Neuronal stem cell (in vitro differentiated cells): Measurements from ENCODE around the gene CXCR5.

Source experiments
- DNase-seq: peaks from one replicate; pipeline ENCODE4 v3.0.0-alpha.2; 2013; ENCODE audit warnings: low spot score
- H2AFZ ChIP-seq: one replicate; pipeline ENCODE4 v1.6.1; 2013; ENCODE audit warnings: mild to moderate bottlenecking, low read length, inconsistent platforms
- H2AK5ac ChIP-seq: 2 replicates; pipeline ENCODE4 v1.6.1; 2013; ENCODE audit warnings: low read depth, mild to moderate bottlenecking, inconsistent platforms, low read length, moderate library complexity, mixed read lengths
- H2BK120ac ChIP-seq: 2 replicates; pipeline ENCODE4 v1.6.1; 2013; ENCODE audit warnings: low read depth, mild to moderate bottlenecking, inconsistent platforms, low read length, moderate library complexity, mixed read lengths
- H2BK12ac ChIP-seq: one replicate; pipeline ENCODE4 v1.6.1; 2013; ENCODE audit warnings: low read length, inconsistent platforms
- H2BK15ac ChIP-seq: 2 replicates; pipeline ENCODE4 v1.6.1; 2013; ENCODE audit warnings: mild to moderate bottlenecking, low read length, inconsistent platforms, mixed read lengths
- H2BK5ac ChIP-seq: one replicate; pipeline ENCODE4 v1.6.1; 2013; ENCODE audit warnings: inconsistent platforms, mild to moderate bottlenecking, low read length, moderate library complexity
- H3K14ac ChIP-seq: one replicate; pipeline ENCODE4 v1.6.1; 2013; ENCODE audit warnings: low read length, inconsistent platforms
- H3K18ac ChIP-seq: 2 replicates; pipeline ENCODE4 v1.6.1; 2013; ENCODE audit warnings: low read length, inconsistent platforms
- H3K23ac ChIP-seq: 2 replicates; pipeline ENCODE4 v1.6.1; 2013; ENCODE audit warnings: low read depth, mild to moderate bottlenecking, mixed read lengths, low read length, inconsistent platforms; ENCODE audit not compliant: poor library complexity
- H3K27ac ChIP-seq: replicated peaks from 3 replicates; pipeline ENCODE4 v1.5.1; 2013; ENCODE audit warnings: low read length, inconsistent platforms
- H3K27me3 ChIP-seq, 3 experiments: 2 replicates each; pipeline ENCODE4 v1.6.1; 2013; ENCODE audit warnings: low read length in 3 of 3, mild to moderate bottlenecking in 2 of 3, inconsistent platforms in 1 of 3, low read depth in 1 of 3, mixed read lengths in 1 of 3, moderate library complexity in 1 of 3; ENCODE audit not compliant: control insufficient read depth in 3 of 3, insufficient read depth in 3 of 3
- H3K36me3 ChIP-seq, 2 donors: replicated peaks in 1 of 2; 2 replicates each; pipeline ENCODE4 v1.6.1; 2013; ENCODE audit warnings: low read length in 2 of 2; ENCODE audit not compliant: control insufficient read depth in 2 of 2, insufficient read depth in 2 of 2
- H3K4ac ChIP-seq: 2 replicates; pipeline ENCODE4 v1.6.1; 2013; ENCODE audit warnings: inconsistent platforms, mild to moderate bottlenecking, low read length, moderate library complexity
- H3K4me1 ChIP-seq, 2 donors: 1 replicate in 1 of 2; 2 replicates in 1 of 2; pipeline ENCODE4 v1.6.1; 2013; ENCODE audit warnings: low read length in 2 of 2, low read depth in 1 of 2; ENCODE audit not compliant: control insufficient read depth in 2 of 2, insufficient read depth in 1 of 2
- H3K4me2 ChIP-seq: one replicate; pipeline ENCODE4 v1.6.1; 2013; ENCODE audit warnings: mild to moderate bottlenecking, low read length, inconsistent platforms; ENCODE audit not compliant: insufficient read depth, poor library complexity, severe bottlenecking
- H3K4me3 ChIP-seq, 2 donors: 2 replicates each; pipeline ENCODE4 v1.5.1; 2013; ENCODE audit warnings: low read length in 2 of 2, mild to moderate bottlenecking in 2 of 2, inconsistent platforms in 1 of 2, moderate library complexity in 1 of 2
- H3K79me1 ChIP-seq: one replicate; pipeline ENCODE4 v1.6.1; 2013; ENCODE audit warnings: low read depth, mild to moderate bottlenecking, inconsistent platforms, low read length, moderate library complexity
- H3K9ac ChIP-seq: one replicate; pipeline ENCODE4 v1.6.1; 2013; ENCODE audit warnings: mild to moderate bottlenecking, low read depth, low read length, inconsistent platforms; ENCODE audit not compliant: poor library complexity
- H3K9me3 ChIP-seq, 2 donors: replicated peaks in 1 of 2; 2 replicates each; pipeline versions ENCODE3 to v1.6.1; 2013; ENCODE audit warnings: low read length in 2 of 2, mild to moderate bottlenecking in 2 of 2, inconsistent platforms in 1 of 2, low read depth in 1 of 2, mixed read lengths in 1 of 2, moderate library complexity in 1 of 2; ENCODE audit not compliant: control insufficient read depth in 2 of 2, insufficient read depth in 1 of 2
- H4K8ac ChIP-seq: one replicate; pipeline ENCODE4 v1.6.1; 2013; ENCODE audit warnings: low read depth, mild to moderate bottlenecking, inconsistent platforms, low read length, moderate library complexity
- H4K91ac ChIP-seq: one replicate; pipeline ENCODE4 v1.6.1; 2013; ENCODE audit warnings: low read length, low read depth, mild to moderate bottlenecking, inconsistent platforms; ENCODE audit not compliant: poor library complexity
- WGBS, 2 donors: extraction: QIAGEN DNeasy Blood & Tissue Kit; methylation state at CpG; one replicate each; pipeline ENCODE4 v1.1.7; 2013; ENCODE audit warnings: missing lambda C conversion rate in 2 of 2, mixed read lengths in 1 of 2; ENCODE audit not compliant: insufficient read length in 2 of 2, insufficient replicate concordance in 1 of 2; ENCODE audit errors: extremely low coverage in 2 of 2; 5-methylcytosine and 5-hydroxymethylcytosine counted together

The CXCR5 gene

DNA sequence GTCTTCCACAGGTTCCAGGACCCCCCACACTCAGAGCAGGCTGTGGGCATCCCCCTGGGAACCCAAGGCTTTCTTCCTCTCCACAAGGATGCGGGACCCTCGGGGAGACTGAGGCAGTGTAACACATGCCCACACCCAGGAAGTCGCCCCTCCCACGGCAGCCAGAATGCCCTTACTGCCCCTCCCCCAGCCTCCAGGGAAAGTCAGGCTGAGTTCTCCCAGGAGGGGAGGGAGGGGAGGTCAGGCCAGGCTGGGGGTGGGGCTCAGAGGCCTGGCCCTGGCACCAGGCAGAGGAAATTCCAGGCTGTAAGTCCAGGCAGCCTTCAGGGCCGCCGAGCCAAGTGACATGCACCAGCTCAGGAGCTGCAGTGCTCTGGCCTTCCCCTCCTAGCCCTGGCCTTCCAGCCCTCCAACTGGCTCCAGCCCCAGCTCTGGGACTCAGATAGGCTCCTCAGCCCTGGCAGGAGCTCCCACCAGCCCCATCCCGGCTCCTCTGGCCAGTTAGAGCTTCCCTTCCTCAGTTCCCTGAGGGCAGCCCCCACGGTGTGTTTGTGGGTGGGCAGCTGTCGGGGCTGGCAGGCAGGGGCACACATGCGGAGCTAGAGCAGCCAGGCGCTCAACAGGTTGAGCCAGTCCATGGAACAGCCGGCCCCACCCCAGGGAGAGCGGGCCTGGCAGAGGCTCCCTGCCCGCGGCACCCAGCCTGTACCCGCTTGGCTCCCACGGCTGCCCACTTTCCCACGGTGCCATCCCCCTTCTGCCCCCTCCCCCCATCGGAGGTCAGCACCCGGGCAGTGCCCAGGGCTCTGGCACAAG, 38.4 kb downstream of the CXCR5 start:
- H2AFZ ChIP-seq: no peak overlapping the region
- H3K14ac ChIP-seq: peak overlapping the region; percentile 91
- no CpG with 5 or more reads among the region's 20 CpGs for WGBS, 2 donors
- H2AK5ac ChIP-seq: peak overlapping the region; percentile 90
- H3K4me1 ChIP-seq: peaks cover 68 to 81% of the 10 kb centered on the region in 2 donors
- H3K18ac ChIP-seq: peak overlapping the region; percentile 98
- peak overlapping the region; percentile 86 for H2BK15ac ChIP-seq
- peak overlapping the region; percentile 75 for H3K23ac ChIP-seq
- H3K9ac ChIP-seq: peak overlapping the region; percentile 82
- peaks cover 28% of the 10 kb centered on the region for H3K79me1 ChIP-seq
- DNase-seq: no peak
- no peaks in the 10 kb centered on the region for H3K9me3 ChIP-seq
- H4K8ac ChIP-seq: no peak overlapping the region
- H4K91ac ChIP-seq: peak overlapping the region; percentile 85
- H2BK12ac ChIP-seq: peak overlapping the region; percentile 100
- H2BK5ac ChIP-seq: peak overlapping the region; percentile 94
- H3K4ac ChIP-seq: peak overlapping the region; percentile 93
- peak overlapping the region; percentile 90 for H3K27ac ChIP-seq
- peak overlapping the region; percentile 98 for H2BK120ac ChIP-seq
- no peaks in the 10 kb centered on the region for H3K36me3 ChIP-seq
- peak overlapping the region in 1 of 2 donors; percentile 45 for H3K4me3 ChIP-seq
- H3K27me3 ChIP-seq: no peaks in the 10 kb centered on the region
- peak overlapping the region; percentile 56 for H3K4me2 ChIP-seq

DNA sequence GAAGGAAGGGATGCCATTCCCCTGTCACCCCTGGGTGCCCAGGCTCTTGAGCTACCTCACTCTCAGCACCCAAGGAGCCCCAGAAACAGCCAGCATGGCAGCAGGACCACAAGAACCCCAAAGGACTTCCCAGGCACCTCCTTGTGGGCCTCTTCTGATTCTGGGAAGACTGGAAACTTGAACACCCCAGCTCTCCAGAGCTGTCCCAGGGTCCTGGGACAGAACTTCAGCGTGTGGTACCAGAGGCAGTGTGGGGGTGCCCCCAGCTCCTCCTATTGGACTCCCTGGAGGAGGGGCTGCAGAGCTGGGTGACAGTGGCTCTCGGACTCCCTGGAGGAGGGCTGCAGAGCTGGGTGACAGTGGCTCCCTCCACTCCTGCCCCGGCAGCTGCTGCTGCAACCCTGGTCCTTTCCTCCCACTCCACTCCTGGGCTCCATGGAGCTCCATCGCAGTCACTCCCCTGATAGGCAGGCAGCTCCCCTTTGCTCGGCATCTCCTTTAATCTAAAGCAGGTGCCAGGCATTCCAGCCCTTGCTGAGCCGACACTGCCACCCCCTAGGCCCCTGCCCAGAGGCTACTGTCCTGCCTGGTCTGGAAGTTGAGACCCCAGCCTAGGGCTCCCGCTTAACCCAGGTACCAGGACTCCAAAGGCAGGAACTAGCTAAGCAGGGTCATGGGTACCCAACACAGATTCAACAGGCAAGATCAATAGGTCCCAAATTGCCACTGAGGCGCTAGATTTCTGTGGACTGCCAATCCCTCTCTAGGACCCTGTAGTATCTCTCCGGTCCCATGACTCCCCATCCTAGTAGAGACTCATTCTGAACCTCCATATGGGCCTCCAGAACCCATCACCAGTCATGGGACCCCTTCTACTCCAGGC, 39.3 kb downstream of the CXCR5 start:
- no peak overlapping the region for H4K8ac ChIP-seq
- peak overlapping the region; percentile 94 for H2BK5ac ChIP-seq
- H3K79me1 ChIP-seq: peaks cover 28% of the 10 kb centered on the region
- no peak overlapping the region for H3K23ac ChIP-seq
- no peak overlapping the region for H4K91ac ChIP-seq
- peaks cover 64 to 78% of the 10 kb centered on the region in 2 donors for H3K4me1 ChIP-seq
- no peak overlapping the region for H3K4me3 ChIP-seq
- no peak overlapping the region for H2AFZ ChIP-seq
- H3K4me2 ChIP-seq: no peak overlapping the region
- H3K9me3 ChIP-seq: no peaks in the 10 kb centered on the region
- no peak overlapping the region for H3K4ac ChIP-seq
- H3K27ac ChIP-seq: peak overlapping the region; percentile 67
- H3K14ac ChIP-seq: no peak overlapping the region
- H3K18ac ChIP-seq: peak overlapping the region; percentile 96
- H2AK5ac ChIP-seq: peak overlapping the region; percentile 90
- H2BK12ac ChIP-seq: peak overlapping the region; percentile 78
- H3K27me3 ChIP-seq: no peaks in the 10 kb centered on the region
- no peaks in the 10 kb centered on the region for H3K36me3 ChIP-seq
- DNase-seq: no peak
- peak overlapping the region; percentile 82 for H3K9ac ChIP-seq
- WGBS, 2 donors: no CpG with 5 or more reads among the region's 9 CpGs
- peak overlapping the region; percentile 81 for H2BK120ac ChIP-seq
- peak overlapping the region; percentile 86 for H2BK15ac ChIP-seq

DNA sequence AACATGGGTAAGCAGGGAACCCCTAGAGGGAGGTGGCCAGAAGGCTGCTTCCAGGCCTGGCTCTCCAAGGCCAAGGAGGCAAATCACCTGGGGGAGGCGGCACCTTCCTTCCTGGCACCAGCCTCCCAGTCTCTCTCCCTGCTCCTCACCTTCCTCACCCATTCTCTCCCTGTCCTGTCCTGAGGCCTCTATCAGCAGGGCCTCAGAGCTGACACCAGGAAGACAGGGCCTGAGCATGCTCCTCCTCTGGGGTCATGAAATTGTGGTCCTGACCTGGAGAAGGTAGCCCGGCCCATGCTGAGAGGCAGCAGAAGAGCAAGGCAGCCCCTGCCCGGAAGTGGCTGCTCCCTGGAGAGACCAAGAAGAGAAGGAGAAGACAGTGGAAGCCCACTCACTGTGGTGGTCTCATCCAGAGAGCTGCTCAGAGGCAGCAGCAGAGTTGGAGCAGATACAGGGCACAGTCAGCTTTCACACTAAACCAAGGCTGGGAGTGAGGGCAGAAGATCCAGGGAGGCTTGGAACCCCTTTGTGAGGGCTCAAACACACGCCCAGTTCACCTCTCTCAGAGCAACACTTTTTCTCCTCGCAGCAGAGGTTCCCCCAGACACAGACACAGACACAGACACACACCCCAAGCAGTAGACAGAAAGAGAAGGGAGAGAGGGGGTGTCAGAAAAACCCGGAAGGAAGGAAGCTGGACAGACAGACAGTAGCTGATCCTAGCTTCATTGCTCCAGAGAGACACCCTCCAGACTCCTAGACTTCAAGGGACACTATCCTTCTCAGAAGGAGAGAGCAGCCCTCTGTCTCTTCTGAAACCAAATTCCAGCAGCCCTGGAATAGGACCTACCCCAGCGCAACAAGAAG, 40.3 kb downstream of the CXCR5 start:
- Histone ChIP-seq H3K14ac (peak overlapping the region; percentile 65), H3K27me3 (no peaks in the 10 kb centered on the region), H3K4me2 (peak overlapping the region; percentile 78), H3K18ac (peak overlapping the region; percentile 30), H3K4me3 (peak overlapping the region; percentile 95 to 96), H3K9me3 (no peaks in the 10 kb centered on the region), H4K8ac (no peak overlapping the region), H4K91ac (no peak overlapping the region), H3K27ac (no peak overlapping the region), H3K79me1 (peaks cover 28% of the 10 kb centered on the region), H2BK15ac (peak overlapping the region; percentile 82), H3K4ac (no peak overlapping the region), H3K36me3 (no peaks in the 10 kb centered on the region), H2BK120ac (peak overlapping the region; percentile 84), H2BK5ac (no peak overlapping the region), H3K23ac (peak overlapping the region; percentile 35), H2BK12ac (peak overlapping the region; percentile 78), H2AFZ (peak overlapping the region; percentile 91), H3K4me1 (peaks cover 59 to 72% of the 10 kb centered on the region in 2 donors), H3K9ac (peak overlapping the region; percentile 60), H2AK5ac (no peak overlapping the region)
- WGBS, 2 donors: no CpG with 5 or more reads among the region's 7 CpGs
- DNase-seq: no peak
